Tibial nerve (tissue), 4 donors: ENCODE data around the gene FOXO4. TPM values are rescaled to one million over a fixed set of nuclear protein-coding genes. Genes with fewer than 3 reads are reported as not detected.
A peak's percentile ranks its signal among the peaks of the same experiment; 100 is the strongest.

Experiments used
- DNase-seq, 2 donors: peaks; one replicate each; pipeline ENCODE4 v3.0.0-alpha.2; 2019; ENCODE audit warnings: low spot score in 2 of 2
- H3K27ac ChIP-seq, 4 donors: fragments of 200-600 bp; sonication (generic) in 3 of 4; one replicate each; pipeline ENCODE4 v1.5.1; 2017 to 2019; ENCODE audit warnings: mild to moderate bottlenecking in 1 of 4
- H3K27me3 ChIP-seq, 2 donors: fragments of 200-600 bp; sonication (generic) in 1 of 2; one replicate each; pipeline versions ENCODE4 v1.5.1 to v1.6.0; 2017 to 2019
- H3K36me3 ChIP-seq, 3 donors: fragments of 200-600 bp; sonication (generic); one replicate each; pipeline ENCODE4 v1.5.1; 2018 to 2019
- H3K4me1 ChIP-seq, 4 donors: fragments of 200-600 bp; sonication (generic) in 3 of 4; one replicate each; pipeline ENCODE4 v1.5.1; 2017 to 2019
- H3K4me3 ChIP-seq, 4 donors: fragments of 200-600 bp; sonication (generic) in 3 of 4; one replicate each; pipeline ENCODE4 v1.5.1; 2017 to 2019; ENCODE audit warnings: mild to moderate bottlenecking in 1 of 4, moderate library complexity in 1 of 4
- H3K9me3 ChIP-seq, 4 donors: fragments of 200-600 bp; sonication (generic) in 3 of 4; one replicate each; pipeline ENCODE4 v1.5.1; 2017 to 2019
- CTCF ChIP-seq, 5 experiments: fragments of 200-600 bp in 3 of 5; fragments of 450-650 bp in 2 of 5; sonication (generic) in 3 of 5; IDR thresholded peaks; one replicate each; pipeline ENCODE4 v1.5.1; 2016 to 2019; ENCODE audit warnings: antibody characterized with exemption in 5 of 5, mild to moderate bottlenecking in 3 of 5, moderate library complexity in 2 of 5
- EP300 ChIP-seq, 2 donors: sonication (generic); formaldehyde crosslinking; IDR thresholded peaks; one replicate each; pipeline ENCODE4 v1.6.1; 2017; ENCODE audit warnings: antibody characterized with exemption in 2 of 2, mild to moderate bottlenecking in 1 of 2
- POLR2A ChIP-seq, 2 donors: fragments of 450-650 bp; IDR thresholded peaks; one replicate each; pipeline ENCODE4 v1.6.1; 2017; ENCODE audit warnings: antibody characterized with exemption in 2 of 2, mild to moderate bottlenecking in 2 of 2, moderate library complexity in 2 of 2
- WGBS, 2 donors: methylation state at CpG; one replicate each; pipeline ENCODE4 v1.1.5; 2018; 5-methylcytosine and 5-hydroxymethylcytosine counted together
- total RNA-seq, 4 donors: library from RNA; depleted of rRNA; stranded (reverse); fragments of >200 nt; gene quantifications; one replicate each; pipeline ENCODE4 v1.1.0, GENCODE V29; 2016

Gene FOXO4
- total RNA-seq, 4 donors from 2014 or later, result 18.9 to 35.4 (median 30.5) TPM

- H3K36me3 ChIP-seq, result no peaks in the 10 kb centered on the region
- peaks cover 0 to 4% (median 0%) of the 10 kb centered on the region in 4 donors for H3K4me1 ChIP-seq
- DNase-seq, result no peak
- no peaks in the 10 kb centered on the region for H3K9me3 ChIP-seq
- WGBS, 2 donors, result 62 to 79% methylated on average over 5 of the region's 5 CpGs
- H3K27me3 ChIP-seq, result peaks cover 0 to 7% of the 10 kb centered on the region in 2 donors
- no peak overlapping the region for H3K4me3 ChIP-seq
- no peak overlapping the region for H3K27ac ChIP-seq
- TF ChIP-seq CTCF (IDR thresholded peaks at IDR 0.05) (no peak), POLR2A (IDR thresholded peaks at IDR 0.05) (no peak), EP300 (IDR thresholded peaks at IDR 0.05) (no peak)
Observed at GRCh38 chrX:71091263-71091662, 4.4 kb upstream of the FOXO4 start.

- peaks cover 0 to 26% (median 3%) of the 10 kb centered on the region in 4 donors for H3K4me1 ChIP-seq
- peaks cover 0 to 7% of the 10 kb centered on the region in 2 donors for H3K27me3 ChIP-seq
- no peak for DNase-seq
- WGBS, 2 donors, result 32 to 37% methylated on average over 6 of the region's 6 CpGs
- no peaks in the 10 kb centered on the region for H3K9me3 ChIP-seq
- no peaks in the 10 kb centered on the region for H3K36me3 ChIP-seq
- peak overlapping the region in 2 of 4 donors; percentile 82 to 89 for H3K27ac ChIP-seq
- peak overlapping the region; percentile 44 to 65 (median 57) for H3K4me3 ChIP-seq
- TF ChIP-seq EP300 (IDR thresholded peaks at IDR 0.05) (no peak), POLR2A (IDR thresholded peaks at IDR 0.05) (no peak), CTCF (IDR thresholded peaks at IDR 0.05) (no peak)
Observed at GRCh38 chrX:71095033-71095432, 618 bp upstream of the FOXO4 start.

- peaks cover 0 to 7% of the 10 kb centered on the region in 2 donors for H3K27me3 ChIP-seq
- H3K4me1 ChIP-seq, result peaks cover 0 to 26% (median 3%) of the 10 kb centered on the region in 4 donors
- no peaks in the 10 kb centered on the region for H3K36me3 ChIP-seq
- TF ChIP-seq CTCF (IDR thresholded peaks at IDR 0.05) (no peak), EP300 (IDR thresholded peaks at IDR 0.05) (no peak), POLR2A (IDR thresholded peaks at IDR 0.05) (peak in 1 of 2 donors; percentile 47)
- peak overlapping the region; percentile 73 to 89 (median 83) for H3K27ac ChIP-seq
- 2 to 22% methylated on average over 13 to 41 of the region's 46 CpGs for WGBS, 2 donors
- peak; percentile 23 to 53 for DNase-seq
- H3K4me3 ChIP-seq, result peak overlapping the region; percentile 44 to 65 (median 57)
- H3K9me3 ChIP-seq, result no peaks in the 10 kb centered on the region
Observed at GRCh38 chrX:71095981-71096759, 519 bp downstream of the FOXO4 start.

- peak overlapping the region; percentile 73 to 89 (median 83) for H3K27ac ChIP-seq
- TF ChIP-seq POLR2A (IDR thresholded peaks at IDR 0.05) (no peak), CTCF (IDR thresholded peaks at IDR 0.05) (no peak), EP300 (IDR thresholded peaks at IDR 0.05) (no peak)
- H3K4me1 ChIP-seq, result peaks cover 0 to 26% (median 3%) of the 10 kb centered on the region in 4 donors
- H3K9me3 ChIP-seq, result no peaks in the 10 kb centered on the region
- 20 to 31% methylated on average over 1 to 7 of the region's 9 CpGs for WGBS, 2 donors
- H3K4me3 ChIP-seq, result peak overlapping the region; percentile 44 to 65 (median 57)
- H3K27me3 ChIP-seq, result peaks cover 0 to 7% of the 10 kb centered on the region in 2 donors
- DNase-seq, result no peak
- H3K36me3 ChIP-seq, result no peaks in the 10 kb centered on the region
Observed at GRCh38 chrX:71096760-71097032, 1.0 kb downstream of the FOXO4 start.

GRCh38 chrX:71098302-71098701 is 2.7 kb downstream of the FOXO4 start:
- no peak overlapping the region for H3K4me3 ChIP-seq
- DNase-seq, result peak; percentile 42 to 61
- H3K4me1 ChIP-seq, result peaks cover 0 to 34% (median 3%) of the 10 kb centered on the region in 4 donors
- no peaks in the 10 kb centered on the region for H3K36me3 ChIP-seq
- TF ChIP-seq EP300 (IDR thresholded peaks at IDR 0.05) (no peak), CTCF (IDR thresholded peaks at IDR 0.05) (peak; percentile 23 to 60 (median 41))
- H3K9me3 ChIP-seq, result no peaks in the 10 kb centered on the region
- peaks cover 0 to 7% of the 10 kb centered on the region in 2 donors for H3K27me3 ChIP-seq
- H3K27ac ChIP-seq, result peak overlapping the region in 1 of 4 donors; percentile 89
- WGBS, 2 donors, result 3 to 30% methylated on average over 2 of the region's 2 CpGs
